ENCODE measurements around the gene TRIM66. TPM values are rescaled to one million over a fixed set of nuclear protein-coding genes. Genes with fewer than 3 reads are reported as not detected.

Gene TRIM66
- total RNA-seq, 4 donors from 2014 or later: 2.2 to 5.4 (median 3.1) TPM

DNA sequence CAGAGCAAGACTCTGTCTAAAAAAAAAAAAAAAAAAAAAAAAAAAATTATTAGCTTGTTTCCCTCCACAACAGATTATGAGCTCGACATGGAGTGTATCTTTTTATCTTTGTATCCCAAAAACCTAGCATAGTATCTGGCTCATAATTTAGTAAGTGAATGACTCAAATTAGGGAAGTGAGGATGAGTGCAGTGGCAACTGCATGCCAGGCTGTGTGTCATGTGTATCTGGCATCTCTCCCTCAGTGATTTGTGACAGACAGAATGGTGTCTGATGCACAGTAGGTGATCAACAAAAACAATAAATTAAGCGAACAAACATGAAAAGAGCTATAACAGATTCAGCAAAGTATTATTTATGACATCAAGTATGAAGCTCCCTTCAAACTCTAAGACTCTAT, 95.7 kb downstream of the TRIM66 start:
- TF ChIP-seq, protein P1, sequence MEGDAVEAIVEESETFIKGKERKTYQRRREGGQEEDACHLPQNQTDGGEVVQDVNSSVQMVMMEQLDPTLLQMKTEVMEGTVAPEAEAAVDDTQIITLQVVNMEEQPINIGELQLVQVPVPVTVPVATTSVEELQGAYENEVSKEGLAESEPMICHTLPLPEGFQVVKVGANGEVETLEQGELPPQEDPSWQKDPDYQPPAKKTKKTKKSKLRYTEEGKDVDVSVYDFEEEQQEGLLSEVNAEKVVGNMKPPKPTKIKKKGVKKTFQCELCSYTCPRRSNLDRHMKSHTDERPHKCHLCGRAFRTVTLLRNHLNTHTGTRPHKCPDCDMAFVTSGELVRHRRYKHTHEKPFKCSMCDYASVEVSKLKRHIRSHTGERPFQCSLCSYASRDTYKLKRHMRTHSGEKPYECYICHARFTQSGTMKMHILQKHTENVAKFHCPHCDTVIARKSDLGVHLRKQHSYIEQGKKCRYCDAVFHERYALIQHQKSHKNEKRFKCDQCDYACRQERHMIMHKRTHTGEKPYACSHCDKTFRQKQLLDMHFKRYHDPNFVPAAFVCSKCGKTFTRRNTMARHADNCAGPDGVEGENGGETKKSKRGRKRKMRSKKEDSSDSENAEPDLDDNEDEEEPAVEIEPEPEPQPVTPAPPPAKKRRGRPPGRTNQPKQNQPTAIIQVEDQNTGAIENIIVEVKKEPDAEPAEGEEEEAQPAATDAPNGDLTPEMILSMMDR (IDR thresholded peaks at IDR 0.05): no peak
- no peak for TF ChIP-seq POLR2AphosphoS5 (IDR thresholded peaks at IDR 0.05)
- no peak for TF ChIP-seq POLR2A (IDR thresholded peaks at IDR 0.05; ENCODE audit: low read depth)
- Histone ChIP-seq H3K4me1 (no peaks in the 10 kb centered on the region), H3K27ac (replicated peaks in 1 of 4) (no peak overlapping the region), H3K9me3 (no peaks in the 10 kb centered on the region), H3K27me3 (no peaks in the 10 kb centered on the region), H3K4me3 (no peak overlapping the region), H3K36me3 (no peaks in the 10 kb centered on the region)
- 86% methylated on average over 2 of the region's 2 CpGs for WGBS
- no peak for DNase-seq (ENCODE audit: extremely low spot score)
- intact Hi-C loops (cut with DNase I): no loop called here

DNA sequence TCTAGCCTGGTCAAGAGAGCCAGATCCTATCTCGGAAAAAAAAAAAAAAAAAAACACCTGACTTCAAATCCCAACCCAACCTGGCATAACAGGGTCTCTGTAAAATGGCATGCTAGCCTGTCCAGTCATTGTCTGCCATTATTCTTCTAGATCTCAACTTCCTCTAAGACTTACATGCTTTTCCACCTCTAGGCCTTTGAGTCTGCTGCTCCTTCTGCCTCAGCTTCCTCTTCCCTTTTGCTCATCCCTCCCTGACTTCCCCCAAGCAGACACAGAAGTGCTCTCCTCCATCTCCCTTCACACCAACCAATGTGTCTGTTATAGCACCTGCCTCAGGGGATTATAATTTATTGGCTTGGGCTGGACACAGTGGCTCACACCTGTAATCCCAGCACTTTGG, 96.3 kb downstream of the TRIM66 start:
- DNase-seq (ENCODE audit: extremely low spot score): no peak
- no peak overlapping the region for H3K4me3 ChIP-seq
- H3K27me3 ChIP-seq: no peaks in the 10 kb centered on the region
- no peaks in the 10 kb centered on the region for H3K9me3 ChIP-seq
- intact Hi-C loops (cut with DNase I): no loop called here
- WGBS: 80% methylated on average over 1 of the region's 1 CpG
- no peak overlapping the region for H3K27ac ChIP-seq (replicated peaks in 1 of 4)
- H3K4me1 ChIP-seq: no peaks in the 10 kb centered on the region
- no peaks in the 10 kb centered on the region for H3K36me3 ChIP-seq
- TF ChIP-seq POLR2A (IDR thresholded peaks at IDR 0.05; ENCODE audit: low read depth) (no peak), POLR2AphosphoS5 (IDR thresholded peaks at IDR 0.05) (no peak), EP300 (IDR thresholded peaks at IDR 0.05) (no peak)
- TF ChIP-seq, protein P1 (IDR thresholded peaks at IDR 0.05): no peak

DNA sequence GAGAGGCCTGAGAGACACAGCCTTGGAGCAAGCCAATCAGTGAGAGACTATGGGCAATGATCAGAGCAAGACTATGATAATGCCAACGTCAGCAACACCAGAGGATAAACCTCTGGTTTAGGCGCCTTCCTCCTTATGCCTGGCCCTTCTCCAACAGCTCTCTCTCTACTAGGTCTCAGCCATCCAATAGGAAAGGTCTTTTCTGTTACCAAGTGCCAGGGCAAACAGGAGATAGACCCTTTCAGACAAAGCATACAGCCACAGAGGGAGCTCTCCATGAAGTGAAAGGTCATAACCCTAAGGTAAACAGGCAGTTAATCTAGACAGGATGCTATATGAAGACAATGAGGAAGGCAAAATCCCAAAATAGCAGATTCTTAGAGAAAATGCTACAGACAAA, 98.0 kb downstream of the TRIM66 start:
- H3K36me3 ChIP-seq: no peaks in the 10 kb centered on the region

DNA sequence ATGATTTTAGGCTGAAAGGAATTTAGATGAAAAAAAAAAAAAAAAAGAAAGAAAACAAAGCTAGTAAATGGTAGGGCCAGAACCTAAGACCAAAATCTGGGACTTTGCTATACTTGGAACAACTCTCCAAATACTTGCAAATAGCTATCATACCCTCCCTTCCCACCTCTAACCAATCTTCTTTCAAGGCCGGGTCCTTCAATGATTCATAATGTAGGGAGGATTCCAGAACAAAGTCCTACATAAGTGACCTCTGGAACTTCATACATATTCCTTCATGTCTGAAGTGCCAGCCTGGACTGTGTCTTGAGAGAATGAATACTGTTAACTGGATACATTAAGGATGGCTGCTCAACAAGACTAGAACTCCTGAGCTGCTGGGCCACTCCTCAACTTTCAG, 98.4 kb downstream of the TRIM66 start:
- WGBS: 64% methylated on average over 1 of the region's 1 CpG
- H3K27ac ChIP-seq (replicated peaks in 1 of 4): no peak overlapping the region

More for the DNA sequence above, 98.0 kb downstream of the TRIM66 start:
- WGBS: 60% methylated on average over 2 of the region's 2 CpGs
- no peaks in the 10 kb centered on the region for H3K27me3 ChIP-seq
- intact Hi-C loops (cut with DNase I): no loop called here
- TF ChIP-seq POLR2A (IDR thresholded peaks at IDR 0.05; ENCODE audit: low read depth) (no peak), POLR2AphosphoS5 (IDR thresholded peaks at IDR 0.05) (no peak), EP300 (IDR thresholded peaks at IDR 0.05) (no peak)
- TF ChIP-seq, protein P1 (IDR thresholded peaks at IDR 0.05): no peak
- DNase-seq (ENCODE audit: extremely low spot score): no peak
- no peak overlapping the region for H3K27ac ChIP-seq (replicated peaks in 1 of 4)
- H3K9me3 ChIP-seq: no peaks in the 10 kb centered on the region
- no peaks in the 10 kb centered on the region for H3K4me1 ChIP-seq
- H3K4me3 ChIP-seq: no peak overlapping the region

More for the DNA sequence above, 98.4 kb downstream of the TRIM66 start:
- H3K4me3 ChIP-seq: no peak overlapping the region
- TF ChIP-seq, protein P1 (IDR thresholded peaks at IDR 0.05): no peak
- TF ChIP-seq EP300 (IDR thresholded peaks at IDR 0.05) (no peak), POLR2AphosphoS5 (IDR thresholded peaks at IDR 0.05) (no peak), POLR2A (IDR thresholded peaks at IDR 0.05; ENCODE audit: low read depth) (no peak)
- intact Hi-C loops (cut with DNase I): no loop called here
- no peaks in the 10 kb centered on the region for H3K9me3 ChIP-seq
- no peaks in the 10 kb centered on the region for H3K4me1 ChIP-seq
- no peak for DNase-seq (ENCODE audit: extremely low spot score)
- no peaks in the 10 kb centered on the region for H3K27me3 ChIP-seq
- H3K36me3 ChIP-seq: no peaks in the 10 kb centered on the region
